ENCODE measurements around the gene WNK1.

DNA sequence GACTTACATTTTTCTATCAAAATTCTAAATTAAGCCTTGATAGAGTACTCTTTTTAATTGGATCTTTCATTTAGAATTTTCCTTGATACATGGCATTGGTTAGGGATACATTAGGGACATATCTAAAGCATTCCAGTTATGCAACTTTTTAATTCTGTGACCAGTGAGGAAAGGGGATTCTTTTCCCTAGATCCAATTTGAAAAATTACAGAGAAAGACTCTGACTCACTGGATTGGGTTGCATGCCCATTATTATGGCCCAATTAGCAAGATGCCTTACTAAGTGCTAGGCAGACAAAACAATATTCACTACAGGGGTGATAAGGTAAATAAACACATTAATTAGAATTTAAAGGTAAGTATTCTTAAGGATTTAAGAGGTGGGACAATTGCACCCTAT, 202.4 kb downstream of the WNK1 start:
- TF ChIP-seq, protein P1, sequence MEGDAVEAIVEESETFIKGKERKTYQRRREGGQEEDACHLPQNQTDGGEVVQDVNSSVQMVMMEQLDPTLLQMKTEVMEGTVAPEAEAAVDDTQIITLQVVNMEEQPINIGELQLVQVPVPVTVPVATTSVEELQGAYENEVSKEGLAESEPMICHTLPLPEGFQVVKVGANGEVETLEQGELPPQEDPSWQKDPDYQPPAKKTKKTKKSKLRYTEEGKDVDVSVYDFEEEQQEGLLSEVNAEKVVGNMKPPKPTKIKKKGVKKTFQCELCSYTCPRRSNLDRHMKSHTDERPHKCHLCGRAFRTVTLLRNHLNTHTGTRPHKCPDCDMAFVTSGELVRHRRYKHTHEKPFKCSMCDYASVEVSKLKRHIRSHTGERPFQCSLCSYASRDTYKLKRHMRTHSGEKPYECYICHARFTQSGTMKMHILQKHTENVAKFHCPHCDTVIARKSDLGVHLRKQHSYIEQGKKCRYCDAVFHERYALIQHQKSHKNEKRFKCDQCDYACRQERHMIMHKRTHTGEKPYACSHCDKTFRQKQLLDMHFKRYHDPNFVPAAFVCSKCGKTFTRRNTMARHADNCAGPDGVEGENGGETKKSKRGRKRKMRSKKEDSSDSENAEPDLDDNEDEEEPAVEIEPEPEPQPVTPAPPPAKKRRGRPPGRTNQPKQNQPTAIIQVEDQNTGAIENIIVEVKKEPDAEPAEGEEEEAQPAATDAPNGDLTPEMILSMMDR (optimal IDR thresholded peaks at IDR 0.05 in 1 of 3, IDR thresholded peaks at IDR 0.05 in 1 of 3, conservative IDR thresholded peaks at IDR 0.05 in 1 of 3; ENCODE audit: extremely low read depth in 1 of 3, insufficient read depth in 2 of 3, low read length in 3 of 3): no peak
- TF ChIP-seq EZH2 (IDR thresholded peaks at IDR 0.05; ENCODE audit: low read length): no peak

Data from keratinocyte (primary cell).